ENCODE results near the gene ISLR. TPM values are rescaled to one million over a fixed set of nuclear protein-coding genes. Genes with fewer than 3 reads are reported as not detected.

The ISLR gene
- polyA plus RNA-seq, 1 donor from 2014 or later, result not detected

- Histone ChIP-seq H3K27ac (ENCODE audit: low read length) (no peak overlapping the region), H2AFZ (ENCODE audit: low read depth, low read length) (no peak overlapping the region), H3K36me3 (ENCODE audit: insufficient read depth, low read length) (no peaks in the 10 kb centered on the region), H3K9me2 (ENCODE audit: insufficient read depth, low read length) (no peaks in the 10 kb centered on the region), H3K4me3 (ENCODE audit: low read length) (no peak overlapping the region), H3K4me2 (ENCODE audit: low read length) (no peak overlapping the region), H3K27me3 (ENCODE audit: insufficient read depth, low read depth, low read length) (no peaks in the 10 kb centered on the region), H3K79me2 (replicated peaks; ENCODE audit: insufficient read depth, low read length) (no peaks in the 10 kb centered on the region), H3K9ac (ENCODE audit: low read length) (no peak overlapping the region), H4K20me1 (ENCODE audit: insufficient read depth) (no peaks in the 10 kb centered on the region), H3K9me3 (ENCODE audit: low read length) (no peaks in the 10 kb centered on the region), H3F3A (ENCODE audit: insufficient read depth, low read length, poor library complexity, severe bottlenecking) (peaks cover 4% of the 10 kb centered on the region)
- TF ChIP-seq MXI1 (conservative IDR thresholded peaks at IDR 0.05; ENCODE audit: poor library complexity, severe bottlenecking) (no peak), CTCF (IDR thresholded peaks at IDR 0.05; ENCODE audit: poor library complexity, severe bottlenecking) (no peak), EZH2 (IDR thresholded peaks at IDR 0.05; ENCODE audit: borderline replicate concordance, insufficient read depth, low read length, poor library complexity, severe bottlenecking) (no peak), REST (IDR thresholded peaks at IDR 0.05; ENCODE audit: borderline replicate concordance) (no peak), POLR2AphosphoS5 (IDR thresholded peaks at IDR 0.05) (no peak), SMC3 (conservative IDR thresholded peaks at IDR 0.05; ENCODE audit: poor library complexity) (no peak), RAD21 (conservative IDR thresholded peaks at IDR 0.05) (no peak), EP300 (conservative IDR thresholded peaks at IDR 0.05; ENCODE audit: poor library complexity, severe bottlenecking) (no peak), TAF1 (IDR thresholded peaks at IDR 0.05; ENCODE audit: low read depth) (no peak)
Measured at GRCh38 chr15:74205582-74205947, 32.1 kb downstream of the ISLR start.

- no peaks in the 10 kb centered on the region for H3K36me3 ChIP-seq (ENCODE audit: insufficient read depth, low read length)
- H3K9me2 ChIP-seq (ENCODE audit: insufficient read depth, low read length), result no peaks in the 10 kb centered on the region
- H3K27me3 ChIP-seq (ENCODE audit: insufficient read depth, low read depth, low read length), result no peaks in the 10 kb centered on the region
- H3K4me3 ChIP-seq (ENCODE audit: low read length), result no peak overlapping the region
- no peaks in the 10 kb centered on the region for H3K9me3 ChIP-seq (ENCODE audit: low read length)
- H3K27ac ChIP-seq (ENCODE audit: low read length), result no peak overlapping the region
- H2AFZ ChIP-seq (ENCODE audit: low read depth, low read length), result no peak overlapping the region
- H3K9ac ChIP-seq (ENCODE audit: low read length), result no peak overlapping the region
- H3K79me2 ChIP-seq (replicated peaks; ENCODE audit: insufficient read depth, low read length), result no peaks in the 10 kb centered on the region
- TF ChIP-seq POLR2AphosphoS5 (IDR thresholded peaks at IDR 0.05) (no peak), MXI1 (conservative IDR thresholded peaks at IDR 0.05; ENCODE audit: poor library complexity, severe bottlenecking) (no peak), CTCF (IDR thresholded peaks at IDR 0.05; ENCODE audit: poor library complexity, severe bottlenecking) (no peak), REST (IDR thresholded peaks at IDR 0.05; ENCODE audit: borderline replicate concordance) (no peak), SMC3 (conservative IDR thresholded peaks at IDR 0.05; ENCODE audit: poor library complexity) (no peak), EZH2 (IDR thresholded peaks at IDR 0.05; ENCODE audit: borderline replicate concordance, insufficient read depth, low read length, poor library complexity, severe bottlenecking) (no peak), RAD21 (conservative IDR thresholded peaks at IDR 0.05) (no peak), EP300 (conservative IDR thresholded peaks at IDR 0.05; ENCODE audit: poor library complexity, severe bottlenecking) (no peak), TAF1 (IDR thresholded peaks at IDR 0.05; ENCODE audit: low read depth) (no peak)
- no peaks in the 10 kb centered on the region for H4K20me1 ChIP-seq (ENCODE audit: insufficient read depth)
- no peak overlapping the region for H3K4me2 ChIP-seq (ENCODE audit: low read length)
- H3F3A ChIP-seq (ENCODE audit: insufficient read depth, low read length, poor library complexity, severe bottlenecking), result peaks cover 4% of the 10 kb centered on the region
Measured at GRCh38 chr15:74206801-74207281, 33.3 kb downstream of the ISLR start.

Measured in neural cell (in vitro differentiated cells).